Endothelial cell (in vitro differentiated cells): ENCODE results near the gene PDCD6IP. TPM values are rescaled to one million over a fixed set of nuclear protein-coding genes. Genes with fewer than 3 reads are reported as not detected.

Experiments used
- DNase-seq: peaks from one replicate; pipeline ENCODE4 v3.0.0; 2021; ENCODE audit warnings: low spot score
- H3K27ac Mint-ChIP-seq: one replicate; pipeline ENCODE4 v1.8.0; 2021; ENCODE audit warnings: mixed read lengths, inconsistent platforms; ENCODE audit not compliant: unreplicated experiment
- H3K27me3 Mint-ChIP-seq: one replicate; pipeline ENCODE4 v1.8.0; 2021; ENCODE audit warnings: mild to moderate bottlenecking, moderate library complexity, mixed read lengths, inconsistent platforms; ENCODE audit not compliant: unreplicated experiment
- H3K36me3 Mint-ChIP-seq: one replicate; pipeline ENCODE4 v1.8.0; 2021; ENCODE audit warnings: mild to moderate bottlenecking, low read depth, mixed read lengths, inconsistent platforms; ENCODE audit not compliant: unreplicated experiment
- H3K4me1 Mint-ChIP-seq: one replicate; pipeline ENCODE4 v1.8.0; 2021; ENCODE audit warnings: mild to moderate bottlenecking, mixed read lengths, inconsistent platforms; ENCODE audit not compliant: unreplicated experiment
- H3K4me3 Mint-ChIP-seq: one replicate; pipeline ENCODE4 v1.8.0; 2021; ENCODE audit warnings: mild to moderate bottlenecking, mixed read lengths, inconsistent platforms; ENCODE audit not compliant: unreplicated experiment
- H3K9me3 Mint-ChIP-seq: one replicate; pipeline ENCODE4 v1.8.0; 2021; ENCODE audit warnings: mixed read lengths, inconsistent platforms; ENCODE audit not compliant: unreplicated experiment
- total RNA-seq: library from RNA; stranded (reverse); fragmentation: NEBNext Ultra II Directional; extraction: Animal tissue kit (Norgen Biotek cat#: 25700); gene quantifications from one replicate; pipeline ENCODE4 v1.2.1, GENCODE V29; 2021; ENCODE audit not compliant: unreplicated experiment
- TF ChIP-seq, protein P1 (sequence below): fragments of 200-600 bp; sonication (generic); IDR thresholded peaks from one replicate; pipeline ENCODE4 v1.5.0; 2021; ENCODE audit warnings: antibody characterized with exemption; ENCODE audit not compliant: unreplicated experiment

PDCD6IP gene
- total RNA-seq, 1 donor from 2014 or later = 218 TPM

GRCh38 chr3:33882296-33882695 lies 83.9 kb downstream of the PDCD6IP start:
- no peak overlapping the region for H3K4me3 Mint-ChIP-seq
- H3K36me3 Mint-ChIP-seq = no peaks in the 10 kb centered on the region
- H3K27ac Mint-ChIP-seq = no peak overlapping the region
- no peaks in the 10 kb centered on the region for H3K9me3 Mint-ChIP-seq
- TF ChIP-seq, protein P1, sequence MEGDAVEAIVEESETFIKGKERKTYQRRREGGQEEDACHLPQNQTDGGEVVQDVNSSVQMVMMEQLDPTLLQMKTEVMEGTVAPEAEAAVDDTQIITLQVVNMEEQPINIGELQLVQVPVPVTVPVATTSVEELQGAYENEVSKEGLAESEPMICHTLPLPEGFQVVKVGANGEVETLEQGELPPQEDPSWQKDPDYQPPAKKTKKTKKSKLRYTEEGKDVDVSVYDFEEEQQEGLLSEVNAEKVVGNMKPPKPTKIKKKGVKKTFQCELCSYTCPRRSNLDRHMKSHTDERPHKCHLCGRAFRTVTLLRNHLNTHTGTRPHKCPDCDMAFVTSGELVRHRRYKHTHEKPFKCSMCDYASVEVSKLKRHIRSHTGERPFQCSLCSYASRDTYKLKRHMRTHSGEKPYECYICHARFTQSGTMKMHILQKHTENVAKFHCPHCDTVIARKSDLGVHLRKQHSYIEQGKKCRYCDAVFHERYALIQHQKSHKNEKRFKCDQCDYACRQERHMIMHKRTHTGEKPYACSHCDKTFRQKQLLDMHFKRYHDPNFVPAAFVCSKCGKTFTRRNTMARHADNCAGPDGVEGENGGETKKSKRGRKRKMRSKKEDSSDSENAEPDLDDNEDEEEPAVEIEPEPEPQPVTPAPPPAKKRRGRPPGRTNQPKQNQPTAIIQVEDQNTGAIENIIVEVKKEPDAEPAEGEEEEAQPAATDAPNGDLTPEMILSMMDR = no peak
- peaks cover 12% of the 10 kb centered on the region for H3K4me1 Mint-ChIP-seq
- no peak for DNase-seq
- H3K27me3 Mint-ChIP-seq = peaks cover 6% of the 10 kb centered on the region

GRCh38 chr3:33883538-33883950 lies 85.1 kb downstream of the PDCD6IP start:
- peak; percentile 43 for DNase-seq
- H3K27ac Mint-ChIP-seq = no peak overlapping the region

DNA sequence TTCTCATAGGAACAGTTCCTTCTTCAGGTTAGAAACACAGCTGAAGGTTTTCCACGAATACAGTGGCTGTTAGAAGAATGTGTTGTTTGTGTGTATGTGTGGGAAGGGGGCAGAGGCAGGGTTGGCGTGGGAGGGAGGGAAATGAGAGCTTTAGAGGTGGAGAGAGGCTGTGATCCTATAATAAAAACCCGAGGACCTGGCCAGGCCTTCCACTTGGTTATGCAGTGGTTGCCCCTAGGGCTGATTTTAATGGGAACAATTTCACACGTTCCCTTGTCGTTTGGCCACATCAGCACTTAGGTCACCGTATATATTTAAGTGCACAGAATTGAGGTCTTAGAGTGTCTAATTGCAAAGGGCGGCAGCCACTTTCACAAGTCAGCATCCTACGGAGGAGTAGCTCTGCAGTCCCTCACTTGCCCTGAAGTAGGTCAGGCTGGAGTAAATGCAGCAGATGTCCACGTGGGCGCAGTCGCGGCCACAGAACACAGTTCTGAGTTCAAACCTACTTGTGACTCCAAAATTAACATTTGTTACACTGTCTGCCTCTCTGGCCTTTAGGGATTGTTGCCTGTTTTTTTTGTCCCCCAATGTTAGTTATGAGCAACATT lies 85.6 kb downstream of the PDCD6IP start:
- Mint-ChIP-seq H3K4me3 (no peak overlapping the region), H3K4me1 (peaks cover 13% of the 10 kb centered on the region), H3K9me3 (no peaks in the 10 kb centered on the region), H3K36me3 (no peaks in the 10 kb centered on the region), H3K27me3 (peaks cover 9% of the 10 kb centered on the region), H3K27ac (no peak overlapping the region)
- DNase-seq = no peak
- TF ChIP-seq, protein P1 = no peak

More at GRCh38 chr3:33883538-33883950, 85.1 kb downstream of the PDCD6IP start:
- Mint-ChIP-seq H3K27me3 (peaks cover 9% of the 10 kb centered on the region), H3K4me1 (peaks cover 13% of the 10 kb centered on the region), H3K4me3 (peak overlapping the region; percentile 35), H3K9me3 (no peaks in the 10 kb centered on the region), H3K36me3 (no peaks in the 10 kb centered on the region)
- TF ChIP-seq, protein P1 = peak; percentile 95

- DNase-seq = no peak
- TF ChIP-seq, protein P1 = no peak
- peaks cover 9% of the 10 kb centered on the region for H3K27me3 Mint-ChIP-seq
- H3K36me3 Mint-ChIP-seq = no peaks in the 10 kb centered on the region
- H3K9me3 Mint-ChIP-seq = no peaks in the 10 kb centered on the region
- no peak overlapping the region for H3K27ac Mint-ChIP-seq
- no peak overlapping the region for H3K4me3 Mint-ChIP-seq
- H3K4me1 Mint-ChIP-seq = peaks cover 18% of the 10 kb centered on the region
Observed at GRCh38 chr3:33884701-33885100, 86.3 kb downstream of the PDCD6IP start.

GRCh38 chr3:33885496-33885895 lies 87.1 kb downstream of the PDCD6IP start:
- TF ChIP-seq, protein P1 = no peak
- H3K27me3 Mint-ChIP-seq = peaks cover 9% of the 10 kb centered on the region
- peaks cover 18% of the 10 kb centered on the region for H3K4me1 Mint-ChIP-seq
- H3K36me3 Mint-ChIP-seq = no peaks in the 10 kb centered on the region
- no peak overlapping the region for H3K27ac Mint-ChIP-seq
- no peaks in the 10 kb centered on the region for H3K9me3 Mint-ChIP-seq
- H3K4me3 Mint-ChIP-seq = no peak overlapping the region
- DNase-seq = no peak
